Body of pancreas (tissue), 4 donors: ENCODE measurements around the gene IRAK3. TPM values are rescaled to one million over a fixed set of nuclear protein-coding genes. Genes with fewer than 3 reads are reported as not detected.
A peak's percentile ranks its signal among the peaks of the same experiment; 100 is the strongest.

Experiments
- ATAC-seq: fragments of 150-250 bp; one replicate; pipeline ENCODE4 v1.9.1; 2016
- DNase-seq, 4 donors: peaks; one replicate each; pipeline ENCODE4 v3.0.0-alpha.2; 2019
- H3K27ac ChIP-seq, 4 donors: fragments of 200-600 bp; sonication (generic); 1 replicate in 3 of 4; 2 replicates in 1 of 4; pipeline versions ENCODE4 v1.5.1 to v1.6.1; 2016 to 2019; ENCODE audit warnings: mild to moderate bottlenecking in 1 of 4, mixed read lengths in 1 of 4, moderate library complexity in 1 of 4
- H3K27me3 ChIP-seq, 2 donors: fragments of 200-600 bp; sonication (generic); one replicate each; pipeline ENCODE4 v1.6.0; 2016; ENCODE audit warnings: mild to moderate bottlenecking in 1 of 2
- H3K36me3 ChIP-seq, 2 donors: fragments of 200-600 bp; sonication (generic); replicated peaks in 1 of 2; 2 replicates each; pipeline ENCODE4 v1.5.1; 2016; ENCODE audit warnings: low read depth in 2 of 2; ENCODE audit not compliant: insufficient read depth in 1 of 2
- H3K4me1 ChIP-seq: fragments of 200-600 bp; sonication (generic); one replicate; pipeline ENCODE4 v1.6.0; 2016
- H3K4me3 ChIP-seq, 2 donors: fragments of 200-600 bp; sonication (generic); 1 replicate in 1 of 2; 2 replicates in 1 of 2; pipeline ENCODE4 v1.5.1; 2016 to 2019
- H3K9me3 ChIP-seq, 3 donors: fragments of 200-600 bp; sonication (generic); 1 replicate in 2 of 3; 2 replicates in 1 of 3; pipeline ENCODE4 v1.5.1; 2016
- POLR2A ChIP-seq, 3 donors: fragments of 450-650 bp; IDR thresholded peaks; one replicate each; pipeline ENCODE4 v1.6.1; 2016; ENCODE audit warnings: antibody characterized with exemption in 3 of 3, mild to moderate bottlenecking in 2 of 3
- WGBS, 2 donors: methylation state at CpG; one replicate each; pipeline ENCODE4 v1.1.5; 2017; 5-methylcytosine and 5-hydroxymethylcytosine counted together
- intact Hi-C: fragments of 100-400 bp; cut with DNase I; formaldehyde crosslinking; loops from one replicate; pipeline ENCODE4 v1.15.1; 2023
- total RNA-seq, 2 donors: library from RNA; depleted of rRNA; stranded (reverse); fragments of >200 nt; gene quantifications; one replicate each; pipeline ENCODE4 v1.1.0, GENCODE V29; 2016
- TF ChIP-seq, protein P1 (sequence below), 7 experiments: fragments of 450-650 bp in 4 of 7; fragments of 200-600 bp in 3 of 7; sonication (generic) in 3 of 7; IDR thresholded peaks; one replicate each; pipeline ENCODE4 v1.5.1; 2016 to 2019; ENCODE audit warnings: antibody characterized with exemption in 7 of 7

IRAK3 gene
- total RNA-seq, 2 donors from 2014 or later: 6.2 to 6.3 TPM

DNA sequence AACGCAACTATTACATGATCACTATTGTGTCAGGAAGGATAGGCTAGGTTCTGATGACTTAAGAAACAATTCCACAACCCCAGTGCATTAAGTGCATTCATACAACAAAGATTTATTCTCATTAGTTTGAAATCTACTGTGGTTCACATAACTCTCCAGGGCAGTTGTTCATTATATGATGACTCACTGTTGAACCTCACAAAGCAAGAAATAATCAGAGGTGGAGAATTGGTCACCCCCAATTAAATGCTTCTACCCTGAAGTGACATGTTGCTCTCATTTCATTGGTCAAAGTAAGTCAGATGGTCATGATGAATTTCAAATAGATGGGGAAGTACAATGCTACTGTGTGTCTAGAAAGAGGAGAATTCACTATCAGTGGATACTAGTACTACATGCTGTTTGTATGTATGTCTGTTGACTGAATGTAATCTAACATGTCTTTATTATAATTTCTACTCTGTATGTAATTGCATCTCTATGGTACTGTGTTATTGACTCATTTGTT, 107.2 kb downstream of the IRAK3 start:
- TF ChIP-seq, protein P1, sequence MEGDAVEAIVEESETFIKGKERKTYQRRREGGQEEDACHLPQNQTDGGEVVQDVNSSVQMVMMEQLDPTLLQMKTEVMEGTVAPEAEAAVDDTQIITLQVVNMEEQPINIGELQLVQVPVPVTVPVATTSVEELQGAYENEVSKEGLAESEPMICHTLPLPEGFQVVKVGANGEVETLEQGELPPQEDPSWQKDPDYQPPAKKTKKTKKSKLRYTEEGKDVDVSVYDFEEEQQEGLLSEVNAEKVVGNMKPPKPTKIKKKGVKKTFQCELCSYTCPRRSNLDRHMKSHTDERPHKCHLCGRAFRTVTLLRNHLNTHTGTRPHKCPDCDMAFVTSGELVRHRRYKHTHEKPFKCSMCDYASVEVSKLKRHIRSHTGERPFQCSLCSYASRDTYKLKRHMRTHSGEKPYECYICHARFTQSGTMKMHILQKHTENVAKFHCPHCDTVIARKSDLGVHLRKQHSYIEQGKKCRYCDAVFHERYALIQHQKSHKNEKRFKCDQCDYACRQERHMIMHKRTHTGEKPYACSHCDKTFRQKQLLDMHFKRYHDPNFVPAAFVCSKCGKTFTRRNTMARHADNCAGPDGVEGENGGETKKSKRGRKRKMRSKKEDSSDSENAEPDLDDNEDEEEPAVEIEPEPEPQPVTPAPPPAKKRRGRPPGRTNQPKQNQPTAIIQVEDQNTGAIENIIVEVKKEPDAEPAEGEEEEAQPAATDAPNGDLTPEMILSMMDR (IDR thresholded peaks at IDR 0.05): no peak
- no peak for TF ChIP-seq POLR2A (IDR thresholded peaks at IDR 0.05)
- ATAC-seq (no peak), DNase-seq (no peak)
- H3K4me1 ChIP-seq: no peaks in the 10 kb centered on the region
- no peak overlapping the region for H3K27ac ChIP-seq
- intact Hi-C loops: no loop called here
- H3K4me3 ChIP-seq: no peak overlapping the region
- H3K27me3 ChIP-seq: no peaks in the 10 kb centered on the region
- H3K36me3 ChIP-seq: no peaks in the 10 kb centered on the region
- 76 to 82% methylated on average over 1 of the region's 1 CpG for WGBS, 2 donors
- H3K9me3 ChIP-seq: no peaks in the 10 kb centered on the region

GRCh38 chr12:66297080-66297479, 108.1 kb downstream of the IRAK3 start:
- WGBS, 2 donors: 50 to 58% methylated on average over 4 of the region's 4 CpGs
- H3K36me3 ChIP-seq: no peaks in the 10 kb centered on the region
- peaks cover 4% of the 10 kb centered on the region for H3K4me1 ChIP-seq
- no peaks in the 10 kb centered on the region for H3K27me3 ChIP-seq
- H3K4me3 ChIP-seq: no peak overlapping the region
- DNase-seq (no peak), ATAC-seq (no peak)
- H3K9me3 ChIP-seq: no peaks in the 10 kb centered on the region
- no peak for TF ChIP-seq POLR2A (IDR thresholded peaks at IDR 0.05)
- TF ChIP-seq, protein P1 (IDR thresholded peaks at IDR 0.05): no peak
- no peak overlapping the region for H3K27ac ChIP-seq
- intact Hi-C loops: no loop called here

GRCh38 chr12:66297923-66298322, 108.9 kb downstream of the IRAK3 start:
- Histone ChIP-seq H3K27me3 (no peaks in the 10 kb centered on the region), H3K9me3 (no peaks in the 10 kb centered on the region), H3K36me3 (no peaks in the 10 kb centered on the region), H3K27ac (no peak overlapping the region), H3K4me1 (peaks cover 4% of the 10 kb centered on the region), H3K4me3 (no peak overlapping the region)
- DNase-seq (no peak), ATAC-seq (no peak)
- intact Hi-C loops: no loop called here
- WGBS, 2 donors: 72 to 77% methylated on average over 3 of the region's 3 CpGs
- TF ChIP-seq, protein P1 (IDR thresholded peaks at IDR 0.05): no peak
- no peak for TF ChIP-seq POLR2A (IDR thresholded peaks at IDR 0.05)

DNA sequence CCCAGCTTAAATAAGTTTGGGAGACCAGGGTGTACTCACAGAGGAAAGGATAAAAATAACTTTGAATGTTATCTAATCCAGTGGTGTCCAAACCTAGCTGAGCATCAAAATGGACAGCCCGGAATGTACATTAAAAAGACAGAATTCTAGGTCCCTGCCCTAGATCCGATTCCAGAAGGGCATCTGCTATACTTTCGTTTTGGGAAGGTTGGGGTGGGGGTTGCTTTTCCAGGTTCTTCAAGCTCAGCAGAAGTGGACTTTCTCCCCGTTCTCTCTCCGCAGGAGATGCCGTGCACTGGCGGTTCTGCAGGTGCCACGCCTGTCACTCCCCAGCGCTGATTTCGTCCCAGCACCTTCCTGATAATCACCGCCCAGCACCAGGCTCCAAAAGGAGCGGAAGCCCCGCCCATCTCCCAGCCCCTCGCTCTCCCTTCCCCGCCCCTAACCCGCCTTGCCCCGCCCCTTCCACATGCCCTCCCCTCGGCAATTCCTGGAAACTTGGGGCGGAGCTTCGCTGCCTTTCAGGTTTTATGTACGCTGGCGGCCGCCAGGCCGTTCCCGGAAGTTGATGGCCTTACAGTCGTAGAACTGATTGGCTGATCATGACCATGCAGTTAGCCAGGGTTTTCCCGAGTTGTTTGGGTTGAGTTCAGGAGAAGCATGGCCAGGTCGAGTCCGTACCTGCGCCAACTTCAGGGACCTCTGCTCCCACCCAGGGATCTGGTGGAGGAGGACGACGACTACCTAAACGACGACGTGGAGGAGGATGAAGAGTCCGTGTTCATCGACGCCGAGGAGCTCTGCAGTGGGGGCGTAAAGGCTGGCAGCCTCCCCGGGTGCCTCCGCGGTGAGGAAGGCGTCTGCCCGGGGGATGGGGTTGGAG, 113.2 kb downstream of the IRAK3 start, which contains the start of gene HELB:
Gene HELB, plus strand, starts transcription at position 550 of the 883 bp plus-strand sequence. Its CDS starts 111 bp downstream, at position 661.
- TF ChIP-seq POLR2A (IDR thresholded peaks at IDR 0.05): peak; percentile 25 to 84 (median 77)
- TF ChIP-seq, protein P1 (IDR thresholded peaks at IDR 0.05): peak in 2 of 7 experiments; percentile 14 to 17
- intact Hi-C loops: no loop called here

More for the DNA sequence above, 113.2 kb downstream of the IRAK3 start, which contains the start of gene HELB:
- DNase-seq: peak; percentile 99 to 100 (median 99)
- WGBS, 2 donors: 0 to 1% methylated on average over 36 to 45 of the region's 45 CpGs
- peak; percentile 99 for ATAC-seq
- Histone ChIP-seq H3K27me3 (no peaks in the 10 kb centered on the region), H3K9me3 (no peaks in the 10 kb centered on the region), H3K27ac (peak within 1 kb of the TSS; percentile 28 to 92 (median 72)), H3K4me1 (peaks cover 16% of the 10 kb centered on the region), H3K36me3 (no peaks in the 10 kb centered on the region), H3K4me3 (peak within 1 kb of the TSS; percentile 17 to 78)
